GM12864 (cell line): Measurements from ENCODE around the gene BTG2.
A peak's percentile ranks its signal among the peaks of the same experiment; 100 is the strongest.

Source experiments
- DNase-seq: peaks from one replicate; pipeline ENCODE4 v3.0.0-alpha.2; 2011; ENCODE audit warnings: low read depth
- H3K4me3 ChIP-seq: 2 replicates; pipeline ENCODE4 v1.5.1; 2011; ENCODE audit warnings: mild to moderate bottlenecking, low read depth, low read length, control low read depth
- TF ChIP-seq, protein P1 (sequence below): IDR thresholded peaks from 2 replicates; pipeline ENCODE4 v1.5.1; 2011; ENCODE audit warnings: low read depth, mild to moderate bottlenecking, moderate library complexity, low read length, control low read depth, inconsistent platforms; ENCODE audit errors: missing control alignments

The BTG2 gene

DNA sequence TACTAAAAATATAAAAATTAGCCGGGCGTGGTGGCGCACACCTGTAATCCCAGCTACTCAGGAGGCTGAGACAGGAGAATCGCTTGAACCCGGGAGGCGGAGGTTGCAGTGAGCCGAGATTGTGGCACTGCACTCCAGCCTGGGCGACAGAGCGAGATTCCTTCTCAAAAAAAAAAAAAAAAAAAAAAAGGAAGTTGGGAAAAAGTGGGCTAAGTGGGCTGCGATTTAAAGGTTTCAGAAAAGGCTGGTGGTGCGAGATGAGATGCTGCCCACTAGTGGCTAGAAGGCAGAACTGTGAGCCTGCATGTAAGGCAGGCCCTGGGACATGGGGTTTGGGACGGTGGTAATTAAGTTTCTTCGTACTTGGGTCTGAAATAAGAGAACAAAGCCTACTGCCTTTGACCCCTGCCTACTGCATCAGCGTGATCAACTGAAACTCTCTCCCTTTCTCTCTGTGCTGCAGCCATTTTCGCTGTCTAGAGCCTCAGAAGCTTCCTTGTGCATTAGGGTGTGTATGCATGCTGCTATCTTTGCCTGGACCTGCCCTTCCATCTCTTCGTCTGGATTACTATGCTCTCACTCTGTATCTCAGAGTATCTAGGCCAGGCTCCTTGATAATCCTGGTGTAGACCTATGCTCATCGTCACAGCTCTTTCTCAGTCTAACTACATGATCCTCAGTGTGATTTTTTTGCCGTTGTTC is 33.2 kb downstream of the BTG2 start:
- DNase-seq: peak; percentile 36
- TF ChIP-seq, protein P1, sequence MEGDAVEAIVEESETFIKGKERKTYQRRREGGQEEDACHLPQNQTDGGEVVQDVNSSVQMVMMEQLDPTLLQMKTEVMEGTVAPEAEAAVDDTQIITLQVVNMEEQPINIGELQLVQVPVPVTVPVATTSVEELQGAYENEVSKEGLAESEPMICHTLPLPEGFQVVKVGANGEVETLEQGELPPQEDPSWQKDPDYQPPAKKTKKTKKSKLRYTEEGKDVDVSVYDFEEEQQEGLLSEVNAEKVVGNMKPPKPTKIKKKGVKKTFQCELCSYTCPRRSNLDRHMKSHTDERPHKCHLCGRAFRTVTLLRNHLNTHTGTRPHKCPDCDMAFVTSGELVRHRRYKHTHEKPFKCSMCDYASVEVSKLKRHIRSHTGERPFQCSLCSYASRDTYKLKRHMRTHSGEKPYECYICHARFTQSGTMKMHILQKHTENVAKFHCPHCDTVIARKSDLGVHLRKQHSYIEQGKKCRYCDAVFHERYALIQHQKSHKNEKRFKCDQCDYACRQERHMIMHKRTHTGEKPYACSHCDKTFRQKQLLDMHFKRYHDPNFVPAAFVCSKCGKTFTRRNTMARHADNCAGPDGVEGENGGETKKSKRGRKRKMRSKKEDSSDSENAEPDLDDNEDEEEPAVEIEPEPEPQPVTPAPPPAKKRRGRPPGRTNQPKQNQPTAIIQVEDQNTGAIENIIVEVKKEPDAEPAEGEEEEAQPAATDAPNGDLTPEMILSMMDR: peak; percentile 98

DNA sequence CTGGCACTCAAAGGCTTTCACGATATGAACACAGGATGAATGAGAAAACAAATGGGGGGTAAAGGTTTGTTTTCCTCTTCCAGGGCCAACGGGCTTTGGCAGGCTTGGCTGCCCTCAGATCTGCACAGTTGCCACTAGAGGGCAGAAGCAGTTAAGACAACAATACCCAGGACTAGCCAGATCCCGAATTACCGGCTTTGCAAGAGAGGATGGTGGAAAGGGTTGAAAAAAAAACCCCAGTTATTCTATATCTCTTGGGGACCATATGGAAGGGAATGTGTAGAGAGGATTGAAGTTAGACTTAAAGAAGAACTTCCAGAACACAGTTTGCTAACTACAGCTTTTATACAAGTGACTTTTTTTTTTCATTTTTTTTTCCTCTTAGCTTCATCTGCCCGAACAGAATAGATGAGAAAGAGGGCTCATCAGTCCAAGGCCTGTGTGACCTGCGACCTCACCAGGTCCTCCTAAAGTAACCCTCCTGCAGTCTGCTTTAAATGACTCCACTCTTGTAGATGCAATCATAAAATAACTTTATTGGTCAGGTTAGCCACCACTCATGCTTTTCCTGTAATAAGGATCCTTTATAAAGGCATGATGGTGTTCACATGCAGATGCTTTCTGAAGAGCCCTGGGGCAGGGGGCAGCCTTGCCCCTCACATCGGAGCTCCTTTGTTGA is 34.9 kb downstream of the BTG2 start:
- TF ChIP-seq, protein P1: peak; percentile 86
- peak; percentile 48 for DNase-seq
- H3K4me3 ChIP-seq: no peak overlapping the region

More for the DNA sequence above, 33.2 kb downstream of the BTG2 start:
- no peak overlapping the region for H3K4me3 ChIP-seq

DNA sequence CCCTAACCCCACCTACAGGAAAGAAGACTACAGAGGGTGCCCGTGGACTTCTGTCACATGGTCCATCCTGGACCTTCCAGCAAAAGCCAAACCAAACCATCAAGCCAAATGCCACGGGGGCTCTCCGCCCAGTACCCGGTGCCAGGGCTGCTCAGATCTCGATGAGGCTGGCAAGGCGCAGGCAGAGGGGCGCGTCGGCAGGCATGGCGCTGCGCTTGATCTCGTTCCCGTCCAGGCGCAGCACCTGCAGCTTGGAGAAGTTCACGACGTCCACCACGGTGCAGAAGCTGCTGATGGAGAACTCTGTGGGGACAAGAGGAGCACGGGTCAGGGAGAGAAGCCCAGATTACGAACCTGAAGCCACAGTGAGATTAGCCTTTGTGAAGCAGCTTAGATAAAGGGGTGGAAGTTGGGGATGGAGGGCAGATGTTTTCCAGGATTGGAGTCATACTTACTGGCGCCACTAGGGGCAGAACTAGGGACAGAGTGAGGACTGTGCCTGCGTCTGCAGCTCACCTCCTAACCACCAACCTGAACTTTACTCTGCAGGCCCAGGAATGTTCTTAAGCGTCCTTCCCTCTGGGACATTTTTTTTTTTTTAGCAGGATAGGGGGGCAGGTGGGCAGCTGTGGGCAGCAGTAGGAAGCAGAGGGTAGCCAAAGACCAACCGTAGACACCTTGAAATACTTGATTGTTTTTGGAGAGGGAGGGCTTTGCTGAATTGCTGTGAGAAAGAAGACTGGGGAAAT is 37.0 kb downstream of the BTG2 start:
- H3K4me3 ChIP-seq: no peak overlapping the region
- DNase-seq: no peak
- TF ChIP-seq, protein P1: peak; percentile 96

DNA sequence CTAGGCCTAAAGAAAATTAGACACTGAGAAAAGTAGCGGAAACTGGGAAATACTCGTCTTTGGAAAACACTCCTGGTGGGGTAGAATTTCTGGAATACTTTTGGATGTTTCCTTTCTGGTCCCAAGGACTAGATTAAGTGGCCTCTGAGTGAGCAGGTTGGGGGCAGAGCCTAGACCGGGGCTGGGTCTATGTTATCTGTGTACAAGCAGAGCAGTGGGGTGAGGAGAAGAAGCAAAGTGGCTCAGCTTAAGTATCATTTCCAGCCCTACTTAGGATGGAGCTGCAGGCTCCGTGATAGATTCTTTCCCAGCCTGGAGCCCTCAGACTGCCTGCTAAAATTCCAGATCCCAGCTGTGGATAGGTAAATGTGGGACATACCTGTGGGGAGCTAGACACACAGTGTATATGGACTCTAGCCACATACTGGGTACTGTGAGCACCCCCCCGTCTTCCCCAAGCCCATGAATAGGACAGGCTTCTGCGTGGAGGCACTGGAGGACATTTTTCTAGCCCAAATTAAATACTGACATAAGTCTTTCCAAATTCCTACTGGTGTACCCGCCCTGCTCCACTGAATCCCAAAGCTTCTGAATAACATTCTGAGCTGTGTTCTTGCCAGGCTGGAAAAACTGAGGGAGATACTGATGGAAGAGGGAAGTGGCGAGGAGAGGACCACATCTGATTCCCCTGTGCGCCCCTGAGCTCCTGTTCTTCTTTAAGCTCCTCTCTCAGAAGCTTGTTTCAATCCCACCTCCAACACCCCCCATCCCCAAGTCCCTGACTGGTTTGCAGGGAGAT is 38.8 kb downstream of the BTG2 start:
- TF ChIP-seq, protein P1: no peak

DNA sequence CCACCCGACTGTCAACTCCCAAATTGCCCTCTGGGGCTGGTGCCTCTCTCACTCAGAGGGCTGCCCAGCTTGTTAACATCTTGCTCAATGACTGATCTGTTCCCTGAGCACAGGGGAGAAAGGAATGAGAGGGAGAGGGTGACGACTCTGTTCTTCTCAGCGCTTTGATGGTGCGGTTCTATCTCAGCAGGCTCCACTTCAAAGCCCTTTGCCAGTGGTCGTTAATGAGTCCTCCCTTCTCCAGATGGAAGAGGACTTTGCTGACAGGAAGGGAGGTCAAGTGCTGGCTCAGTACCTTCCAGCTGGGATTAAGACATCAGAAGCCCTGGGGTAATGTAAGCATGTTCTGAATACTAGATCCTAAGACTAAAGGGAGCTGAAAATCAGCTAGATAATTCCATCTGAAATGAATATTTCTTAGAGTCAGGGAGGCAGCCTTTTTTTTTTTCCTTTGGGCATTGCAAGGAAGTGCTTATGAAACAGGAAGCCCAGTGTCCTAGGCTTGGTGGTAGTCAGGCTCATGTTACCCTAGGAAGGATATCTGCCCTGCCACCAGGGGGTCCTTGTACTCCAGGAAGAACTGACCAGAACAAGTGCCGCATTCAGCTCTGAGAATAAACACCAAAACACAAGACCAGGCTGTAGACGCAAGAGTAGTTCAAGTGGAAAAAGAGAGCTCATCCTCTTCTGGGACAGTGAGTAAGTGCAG is 40.9 kb downstream of the BTG2 start:
- no peak for DNase-seq
- no peak overlapping the region for H3K4me3 ChIP-seq
- TF ChIP-seq, protein P1: peak; percentile 19

More for the DNA sequence above, 38.8 kb downstream of the BTG2 start:
- no peak for DNase-seq
- no peak overlapping the region for H3K4me3 ChIP-seq

DNA sequence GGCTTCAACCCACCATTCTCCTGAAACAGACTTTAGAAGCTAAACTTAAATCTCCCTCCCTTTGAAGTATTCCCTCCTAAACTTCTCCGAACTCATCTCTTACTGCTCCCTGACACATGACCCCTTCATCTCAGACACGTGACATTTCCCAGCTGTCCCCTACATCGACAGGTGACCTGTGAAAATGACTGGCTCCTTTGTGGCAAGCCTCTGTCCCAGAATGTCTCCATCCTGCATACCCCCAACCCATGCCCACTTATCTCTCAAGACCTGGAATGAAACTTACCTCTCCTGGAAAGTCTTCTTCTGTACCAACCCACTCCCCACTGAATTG is 41.4 kb downstream of the BTG2 start:
- no peak for DNase-seq
- H3K4me3 ChIP-seq: no peak overlapping the region
- TF ChIP-seq, protein P1: no peak
